Measurements from ENCODE around the gene ACOXL. TPM values are rescaled to one million over a fixed set of nuclear protein-coding genes. Genes with fewer than 3 reads are reported as not detected.
A peak's percentile ranks its signal among the peaks of the same experiment; 100 is the strongest.

Gene ACOXL
- total RNA-seq, 2 experiments from 2014 or later, result 0.26 to 0.41 TPM

DNA sequence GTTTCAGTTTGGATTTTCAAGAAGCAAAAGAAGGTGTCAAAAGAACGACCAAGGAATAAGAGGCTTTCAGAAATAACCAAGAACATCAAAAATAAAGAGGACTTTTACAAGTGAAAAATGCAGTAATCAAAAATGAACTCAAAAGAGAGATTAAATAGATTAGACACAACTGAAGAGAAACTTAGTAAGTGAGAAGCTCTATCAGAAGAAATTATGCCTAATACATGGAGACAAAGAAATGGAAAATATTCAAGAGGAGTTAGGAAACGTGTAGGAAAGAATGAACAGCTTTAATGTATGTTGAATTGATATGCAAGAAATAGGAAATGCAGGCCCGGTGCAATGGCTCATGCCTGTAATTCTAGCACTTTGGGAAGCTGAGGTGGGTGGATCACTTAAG lies 145.8 kb downstream of the ACOXL start:
- Mint-ChIP-seq H3K4me3 (no peak overlapping the region), H3K9me3 (peaks cover 6% of the 10 kb centered on the region), H3K4me1 (ENCODE audit: low read depth) (peaks cover 9% of the 10 kb centered on the region), H3K27ac (no peak overlapping the region), H3K27me3 (peaks cover 40% of the 10 kb centered on the region), H3K36me3 (peaks cover 3% of the 10 kb centered on the region)
- no peak for DNase-seq
- CTCF ChIA-PET, result interaction anchor here (0.6 to 1.7 kb wide), 2 partner anchors 10 to 12 kb away, joined by 5 to 6 read pairs; no protein-coding TSS in a partner anchor
- intact Hi-C loops (cut with micrococcal nuclease), result no loop called here
- POLR2A ChIA-PET, result no interaction called here

DNA sequence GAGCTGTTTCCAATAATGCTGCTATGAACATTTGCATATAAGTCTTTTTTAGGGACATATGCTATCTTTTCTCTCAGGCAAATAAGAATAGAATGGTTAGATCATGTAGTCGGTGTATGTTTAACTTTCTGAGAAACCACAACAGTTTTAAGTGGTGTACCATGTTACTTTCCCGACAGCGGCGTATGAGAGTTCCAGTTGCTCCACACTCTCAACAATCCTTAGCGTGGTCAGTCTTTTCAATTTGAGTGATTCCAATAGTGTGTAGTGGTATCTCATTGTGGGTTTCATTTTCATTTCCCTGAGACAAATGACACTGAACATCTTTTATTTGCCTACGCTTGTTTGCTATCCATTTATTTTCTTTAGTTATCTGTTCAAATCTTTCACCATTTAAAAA lies 149.5 kb downstream of the ACOXL start:
- intact Hi-C loops (cut with micrococcal nuclease), result loop anchor here (2.0 to 5.0 kb wide), 2 partner anchors 15 to 210 kb away; no protein-coding TSS in a partner anchor
- POLR2A ChIA-PET, result no interaction called here
- H3K27me3 Mint-ChIP-seq, result peaks cover 42% of the 10 kb centered on the region
- H3K27ac Mint-ChIP-seq, result no peak overlapping the region
- H3K4me1 Mint-ChIP-seq (ENCODE audit: low read depth), result peaks cover 9% of the 10 kb centered on the region
- peaks cover 3% of the 10 kb centered on the region for H3K36me3 Mint-ChIP-seq
- peak; percentile 43 for DNase-seq
- CTCF ChIA-PET, result no interaction called here
- no peak overlapping the region for H3K4me3 Mint-ChIP-seq
- peaks cover 6% of the 10 kb centered on the region for H3K9me3 Mint-ChIP-seq

DNA sequence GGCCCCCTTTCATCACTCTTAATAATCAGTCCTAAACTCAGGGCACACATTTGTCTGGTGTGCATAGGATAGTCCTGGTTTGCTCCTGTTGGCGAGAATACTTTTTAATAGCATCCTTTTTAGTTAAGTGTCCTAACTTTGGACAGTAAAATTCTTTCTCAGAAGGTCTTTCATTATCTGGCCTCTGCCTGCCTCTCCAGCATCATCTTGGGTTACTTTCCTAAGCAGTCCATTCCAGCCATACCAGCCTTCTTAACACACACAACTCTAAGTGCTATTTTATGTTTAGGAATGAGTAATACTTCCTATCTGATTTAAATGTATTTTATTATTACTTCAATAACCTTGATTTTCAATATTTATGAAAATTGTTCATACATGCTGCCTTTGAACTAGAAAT lies 151.0 kb downstream of the ACOXL start:
- Mint-ChIP-seq H3K36me3 (no peaks in the 10 kb centered on the region), H3K27me3 (peaks cover 37% of the 10 kb centered on the region), H3K4me1 (ENCODE audit: low read depth) (peaks cover 9% of the 10 kb centered on the region), H3K4me3 (no peak overlapping the region), H3K27ac (no peak overlapping the region), H3K9me3 (peaks cover under 1% of the 10 kb centered on the region)
- CTCF ChIA-PET, result no interaction called here
- intact Hi-C loops (cut with micrococcal nuclease), result loop anchor here (5.0 kb wide), 1 partner anchor 209 kb away; no protein-coding TSS in a partner anchor
- POLR2A ChIA-PET, result no interaction called here
- no peak for DNase-seq

DNA sequence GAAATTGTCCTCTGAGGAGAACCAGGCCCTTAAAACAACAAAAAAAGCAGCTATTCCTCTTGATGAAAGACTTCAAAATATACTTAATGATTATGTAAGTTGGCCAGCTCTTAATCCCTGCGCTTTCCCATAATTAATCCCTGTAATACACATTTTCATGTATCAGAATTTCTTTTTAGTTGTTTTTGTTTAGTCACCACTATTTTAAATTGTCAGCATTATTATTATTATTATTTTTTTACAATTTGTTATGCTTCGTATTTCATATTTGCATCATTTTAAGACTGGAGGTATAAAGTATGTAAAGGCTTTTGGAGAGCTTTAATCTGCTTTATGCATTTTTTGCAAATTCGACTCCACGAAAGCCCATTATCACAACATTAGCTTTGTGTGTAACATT lies 152.9 kb downstream of the ACOXL start:
- POLR2A ChIA-PET, result no interaction called here
- no peak for DNase-seq
- CTCF ChIA-PET, result interaction anchor here (0.7 to 0.8 kb wide), 2 partner anchors 56 to 211 kb away, joined by 3 read pairs; no protein-coding TSS in a partner anchor
- no peaks in the 10 kb centered on the region for H3K36me3 Mint-ChIP-seq
- no peak overlapping the region for H3K4me3 Mint-ChIP-seq
- H3K4me1 Mint-ChIP-seq (ENCODE audit: low read depth), result peaks cover 9% of the 10 kb centered on the region
- peaks cover 40% of the 10 kb centered on the region for H3K27me3 Mint-ChIP-seq
- no peaks in the 10 kb centered on the region for H3K9me3 Mint-ChIP-seq
- no peak overlapping the region for H3K27ac Mint-ChIP-seq
- intact Hi-C loops (cut with micrococcal nuclease), result no loop called here

DNA sequence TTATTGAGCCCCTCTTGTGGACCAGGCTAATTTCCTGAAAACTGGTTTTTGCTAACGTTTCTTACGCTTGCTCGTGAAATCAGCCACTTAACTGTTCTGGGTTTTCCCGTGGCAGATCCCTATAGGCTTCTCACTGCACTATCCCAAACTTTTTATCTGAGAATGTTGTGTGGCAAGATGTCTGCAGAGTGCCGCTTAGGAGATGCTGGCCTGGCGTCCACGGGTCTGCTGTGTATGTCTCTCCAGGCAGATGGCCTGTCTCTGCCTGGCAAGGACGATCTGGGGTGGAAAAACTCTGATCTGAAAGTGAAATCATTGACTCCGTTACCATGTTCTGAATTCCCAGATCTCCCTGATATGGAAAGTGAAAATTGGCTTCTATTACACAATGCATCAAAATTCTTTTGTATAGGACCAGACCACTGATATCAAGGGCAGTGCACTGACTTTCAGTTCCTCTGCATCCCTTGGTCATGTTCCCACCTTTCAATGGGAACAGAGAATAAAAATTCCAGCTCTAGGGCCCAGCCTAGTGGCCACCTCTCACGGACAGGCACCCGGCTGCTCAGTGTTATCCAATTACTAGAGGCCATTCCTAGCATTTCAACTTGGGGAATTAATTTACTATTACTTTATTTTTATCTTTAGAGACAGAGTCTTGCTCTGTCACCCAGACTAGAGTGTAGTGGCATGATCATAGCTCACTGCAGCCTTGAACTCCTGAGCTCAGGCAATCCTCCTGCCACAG lies 154.6 kb downstream of the ACOXL start:
- ChIA-PET CTCF (no interaction called here), POLR2A (no interaction called here)
- DNase-seq, result no peak
- no peaks in the 10 kb centered on the region for H3K36me3 Mint-ChIP-seq
- no peak overlapping the region for H3K27ac Mint-ChIP-seq
- intact Hi-C loops (cut with micrococcal nuclease), result no loop called here
- H3K4me1 Mint-ChIP-seq (ENCODE audit: low read depth), result peaks cover 2% of the 10 kb centered on the region
- peaks cover 34% of the 10 kb centered on the region for H3K27me3 Mint-ChIP-seq
- H3K4me3 Mint-ChIP-seq, result no peak overlapping the region
- no peaks in the 10 kb centered on the region for H3K9me3 Mint-ChIP-seq

DNA sequence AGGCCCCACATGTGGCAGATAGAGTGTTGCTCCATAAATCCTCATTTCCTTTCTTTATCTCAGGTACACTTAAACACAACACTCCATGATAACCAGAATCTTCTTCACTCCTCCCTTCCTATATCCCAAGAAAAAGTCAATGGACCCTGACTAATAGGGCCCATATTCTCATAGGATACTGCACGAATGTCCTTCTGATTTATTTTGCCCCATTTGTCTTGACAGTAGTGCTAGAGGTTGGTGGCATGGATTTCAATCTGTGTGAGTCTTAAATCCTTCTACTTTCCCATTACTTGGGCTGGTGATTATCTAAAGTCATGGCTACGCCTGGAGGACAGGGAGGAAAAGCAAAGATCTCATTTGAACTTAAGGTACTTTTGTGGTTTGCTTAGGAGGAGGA lies 156.0 kb downstream of the ACOXL start:
- no peaks in the 10 kb centered on the region for H3K4me1 Mint-ChIP-seq (ENCODE audit: low read depth)
- peaks cover 38% of the 10 kb centered on the region for H3K27me3 Mint-ChIP-seq
- CTCF ChIA-PET, result interaction anchor here (0.7 kb wide), 1 partner anchor 10 kb away, joined by 5 read pairs; no protein-coding TSS in a partner anchor
- no peak overlapping the region for H3K27ac Mint-ChIP-seq
- POLR2A ChIA-PET, result no interaction called here
- DNase-seq, result no peak
- H3K36me3 Mint-ChIP-seq, result no peaks in the 10 kb centered on the region
- no peak overlapping the region for H3K4me3 Mint-ChIP-seq
- no peaks in the 10 kb centered on the region for H3K9me3 Mint-ChIP-seq
- intact Hi-C loops (cut with micrococcal nuclease), result no loop called here

DNA sequence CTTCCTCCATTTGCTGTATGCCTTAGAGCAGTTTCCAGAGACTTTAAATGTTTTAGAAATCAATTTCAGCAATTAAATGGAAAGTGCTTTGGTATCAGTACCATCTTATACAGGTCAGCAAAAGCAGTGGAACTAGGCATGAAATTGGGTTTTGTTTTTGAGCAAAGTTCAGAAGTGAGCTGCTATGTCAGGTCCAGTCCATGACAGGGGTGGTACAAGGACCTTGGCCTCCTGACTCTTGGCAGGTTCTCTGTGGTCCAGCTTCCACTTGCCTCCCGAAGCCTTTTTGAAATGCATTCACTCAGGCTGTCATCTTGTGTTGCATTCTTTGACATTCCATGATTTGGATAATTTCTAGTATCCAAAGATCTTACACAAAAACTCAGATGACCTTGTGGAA lies 159.3 kb downstream of the ACOXL start:
- peaks cover 47% of the 10 kb centered on the region for H3K27me3 Mint-ChIP-seq
- CTCF ChIA-PET, result no interaction called here

DNA sequence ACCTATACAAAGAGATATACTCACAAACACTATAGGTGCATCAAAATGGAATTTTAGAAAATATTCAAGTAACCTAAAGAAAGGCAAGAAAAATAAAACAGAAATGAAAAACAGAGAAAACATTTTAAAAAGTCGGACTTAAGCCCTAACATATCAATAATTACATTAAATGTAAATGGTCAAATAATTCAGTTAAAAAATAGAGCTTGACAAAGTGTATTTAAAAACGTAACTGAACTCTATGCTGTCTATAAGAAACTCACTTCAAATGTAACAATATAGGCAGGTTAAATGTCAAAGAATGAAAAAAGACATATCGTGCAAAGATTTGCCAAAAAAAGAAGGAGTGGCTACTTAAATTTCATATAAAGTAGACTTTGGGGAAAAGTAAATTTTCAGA lies 163.9 kb downstream of the ACOXL start:
- H3K9me3 Mint-ChIP-seq, result peaks cover 15% of the 10 kb centered on the region
- H3K27ac Mint-ChIP-seq, result no peak overlapping the region
- DNase-seq, result no peak
- no peaks in the 10 kb centered on the region for H3K4me1 Mint-ChIP-seq (ENCODE audit: low read depth)
- no peaks in the 10 kb centered on the region for H3K36me3 Mint-ChIP-seq
- CTCF ChIA-PET, result no interaction called here
- intact Hi-C loops (cut with micrococcal nuclease), result no loop called here
- H3K4me3 Mint-ChIP-seq, result no peak overlapping the region
- POLR2A ChIA-PET, result no interaction called here
- peaks cover 39% of the 10 kb centered on the region for H3K27me3 Mint-ChIP-seq

More for the DNA sequence above, 159.3 kb downstream of the ACOXL start:
- H3K4me3 Mint-ChIP-seq, result no peak overlapping the region
- no peaks in the 10 kb centered on the region for H3K36me3 Mint-ChIP-seq
- DNase-seq, result no peak
- POLR2A ChIA-PET, result no interaction called here
- peaks cover 12% of the 10 kb centered on the region for H3K9me3 Mint-ChIP-seq
- H3K4me1 Mint-ChIP-seq (ENCODE audit: low read depth), result no peaks in the 10 kb centered on the region
- intact Hi-C loops (cut with micrococcal nuclease), result no loop called here
- no peak overlapping the region for H3K27ac Mint-ChIP-seq

DNA sequence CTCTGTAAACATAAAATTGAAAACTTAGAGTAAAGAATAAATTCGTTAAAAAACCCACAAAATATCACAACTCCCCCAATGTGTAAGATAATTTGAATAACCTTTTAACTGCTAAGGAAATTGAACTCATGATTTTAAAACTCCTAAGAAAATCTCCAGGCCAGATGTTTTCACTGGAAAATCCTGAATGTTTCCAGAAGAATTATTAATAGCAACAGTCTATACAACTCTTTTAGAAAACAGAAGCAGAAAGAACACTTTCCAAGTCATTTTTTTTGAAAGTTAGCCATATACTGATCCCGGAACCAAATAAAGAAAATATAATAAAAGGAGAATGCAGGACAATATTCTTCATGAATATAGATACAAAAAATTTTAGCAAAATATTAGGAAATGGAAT lies 165.6 kb downstream of the ACOXL start:
- ChIA-PET CTCF (no interaction called here), POLR2A (no interaction called here)
- H3K36me3 Mint-ChIP-seq, result no peaks in the 10 kb centered on the region
- no peak for DNase-seq
- no peak overlapping the region for H3K27ac Mint-ChIP-seq
- no peaks in the 10 kb centered on the region for H3K4me1 Mint-ChIP-seq (ENCODE audit: low read depth)
- peaks cover 41% of the 10 kb centered on the region for H3K27me3 Mint-ChIP-seq
- intact Hi-C loops (cut with micrococcal nuclease), result no loop called here
- H3K9me3 Mint-ChIP-seq, result peaks cover 15% of the 10 kb centered on the region
- H3K4me3 Mint-ChIP-seq, result no peak overlapping the region

DNA sequence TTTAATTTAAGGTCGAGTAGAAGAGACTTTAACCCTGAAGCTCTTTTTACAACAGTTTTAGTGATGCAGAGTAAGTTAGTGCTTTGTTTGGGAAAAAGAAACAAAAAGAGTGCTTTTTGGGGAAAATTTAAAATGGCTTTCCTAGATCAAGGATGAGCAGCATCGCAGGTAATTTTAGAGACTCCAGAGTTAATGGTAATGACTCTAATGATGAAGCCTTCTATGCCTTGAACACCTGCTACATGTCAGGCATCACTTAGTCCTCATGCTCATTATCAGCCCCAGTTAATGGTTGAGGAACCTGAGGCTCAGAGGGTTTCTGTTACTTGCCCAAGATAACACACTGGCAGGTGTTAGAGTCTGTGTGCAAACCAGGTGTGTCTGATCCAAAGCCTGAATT lies 167.8 kb downstream of the ACOXL start:
- peaks cover 15% of the 10 kb centered on the region for H3K9me3 Mint-ChIP-seq
- DNase-seq, result no peak
- no peak overlapping the region for H3K4me3 Mint-ChIP-seq
- H3K4me1 Mint-ChIP-seq (ENCODE audit: low read depth), result no peaks in the 10 kb centered on the region
- ChIA-PET CTCF (no interaction called here), POLR2A (no interaction called here)
- H3K36me3 Mint-ChIP-seq, result no peaks in the 10 kb centered on the region
- H3K27ac Mint-ChIP-seq, result no peak overlapping the region
- intact Hi-C loops (cut with micrococcal nuclease), result no loop called here
- peaks cover 41% of the 10 kb centered on the region for H3K27me3 Mint-ChIP-seq

DNA sequence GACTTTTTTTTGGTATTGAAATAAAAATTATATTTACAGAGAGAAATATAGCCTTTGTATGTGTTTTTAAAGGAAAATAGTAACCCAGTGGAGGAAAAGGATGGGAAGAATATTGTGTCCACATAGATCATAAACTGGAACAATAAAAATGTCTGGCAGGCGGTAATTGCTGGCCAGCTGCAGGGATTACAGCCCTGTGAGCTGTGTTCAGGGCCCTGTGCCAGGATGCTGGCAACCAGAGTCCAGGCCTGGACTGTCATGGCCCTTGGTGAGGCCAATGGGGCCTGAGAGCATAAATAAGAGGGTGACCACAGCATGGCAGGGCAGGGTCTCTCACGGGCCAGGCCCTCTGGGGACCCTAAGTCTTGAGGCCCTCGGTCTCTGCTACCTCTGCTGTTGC lies 171.2 kb downstream of the ACOXL start:
- ChIA-PET POLR2A (no interaction called here), CTCF (no interaction called here)
- Mint-ChIP-seq H3K4me3 (no peak overlapping the region), H3K9me3 (no peaks in the 10 kb centered on the region), H3K4me1 (ENCODE audit: low read depth) (no peaks in the 10 kb centered on the region), H3K27ac (no peak overlapping the region), H3K36me3 (no peaks in the 10 kb centered on the region), H3K27me3 (peaks cover 32% of the 10 kb centered on the region)
- no peak for DNase-seq
- intact Hi-C loops (cut with micrococcal nuclease), result no loop called here

DNA sequence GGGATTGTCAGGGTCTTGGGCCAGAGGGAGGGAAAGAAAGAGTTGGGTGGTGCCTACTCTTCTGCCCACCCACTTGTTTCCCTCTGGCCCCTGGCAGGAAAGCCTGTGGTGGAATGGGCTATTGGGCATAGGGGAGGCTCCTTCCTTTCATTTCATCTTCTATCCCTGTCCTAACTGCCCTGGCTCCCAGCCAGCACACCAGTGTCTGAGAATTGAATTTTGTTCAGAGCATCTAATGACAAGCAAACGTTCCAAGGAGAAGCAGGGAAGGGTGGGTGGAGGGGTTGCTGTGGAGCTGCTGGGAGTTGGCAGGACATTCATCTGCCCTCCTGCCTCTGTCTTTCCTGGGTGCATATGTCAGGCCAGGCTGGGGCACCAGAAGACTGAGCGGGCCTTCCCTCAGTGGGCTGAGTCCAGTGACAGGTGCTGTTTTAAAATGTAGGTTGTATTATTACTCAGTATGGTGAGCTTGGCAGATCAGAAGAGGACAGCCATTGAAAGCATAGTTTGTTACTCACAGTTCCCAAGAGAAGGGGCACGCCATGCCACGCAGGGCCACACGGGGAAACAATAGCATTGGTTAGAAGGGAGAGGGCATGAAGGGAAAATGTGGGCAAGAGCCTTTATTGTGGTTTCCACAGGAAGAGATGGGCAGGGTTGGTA lies 171.9 kb downstream of the ACOXL start:
- ChIA-PET CTCF (no interaction called here), POLR2A (no interaction called here)
- H3K36me3 Mint-ChIP-seq, result no peaks in the 10 kb centered on the region
- intact Hi-C loops (cut with micrococcal nuclease), result no loop called here
- DNase-seq, result no peak
- H3K4me1 Mint-ChIP-seq (ENCODE audit: low read depth), result no peaks in the 10 kb centered on the region
- no peak overlapping the region for H3K27ac Mint-ChIP-seq
- H3K27me3 Mint-ChIP-seq, result peaks cover 32% of the 10 kb centered on the region
- no peak overlapping the region for H3K4me3 Mint-ChIP-seq
- no peaks in the 10 kb centered on the region for H3K9me3 Mint-ChIP-seq

DNA sequence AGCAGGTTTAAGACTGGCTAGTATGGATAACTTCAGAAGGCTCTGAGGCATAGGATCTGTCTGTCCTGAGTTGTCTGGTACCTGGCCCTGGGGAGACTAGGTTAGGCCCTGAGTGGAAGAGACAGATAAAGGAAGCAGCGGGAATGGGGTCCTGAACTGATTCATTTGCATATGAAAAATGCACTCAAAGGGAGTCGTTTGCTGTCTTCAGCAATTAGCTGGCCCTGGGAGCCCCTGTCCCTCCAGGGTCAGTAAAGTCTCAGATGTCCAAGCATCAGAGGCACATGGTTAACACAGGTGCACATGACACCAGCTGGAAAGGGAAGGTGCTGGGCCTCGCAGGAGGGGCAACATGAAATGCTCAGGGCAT lies 172.4 kb downstream of the ACOXL start:
- no peak overlapping the region for H3K27ac Mint-ChIP-seq
- CTCF ChIA-PET, result no interaction called here

More for the DNA sequence above, 172.4 kb downstream of the ACOXL start:
- peaks cover 31% of the 10 kb centered on the region for H3K27me3 Mint-ChIP-seq
- no peaks in the 10 kb centered on the region for H3K9me3 Mint-ChIP-seq
- H3K4me3 Mint-ChIP-seq, result no peak overlapping the region
- H3K4me1 Mint-ChIP-seq (ENCODE audit: low read depth), result no peaks in the 10 kb centered on the region
- intact Hi-C loops (cut with micrococcal nuclease), result no loop called here
- POLR2A ChIA-PET, result no interaction called here
- DNase-seq, result no peak
- no peaks in the 10 kb centered on the region for H3K36me3 Mint-ChIP-seq
